ENCODE data around the gene STOML2.

GRCh38 chr9:35108461-35108860 is 5.5 kb upstream of the STOML2 start:
- TF ChIP-seq CTCF (IDR thresholded peaks at IDR 0.05; ENCODE audit: low read length), result no peak
- TF ChIP-seq EZH2 (IDR thresholded peaks at IDR 0.05; ENCODE audit: borderline replicate concordance, low read length), result no peak
